ENCODE data around the gene VRK1. TPM values are rescaled to one million over a fixed set of nuclear protein-coding genes. Genes with fewer than 3 reads are reported as not detected.
A peak's percentile ranks its signal among the peaks of the same experiment; 100 is the strongest.
"Not testable (repeated sequence)": the region's sequence is repeated elsewhere in the genome, so short reads cannot be mapped to it uniquely, and the experiment has no call there.

The VRK1 gene
- total RNA-seq, 1 experiment from 2014 or later, result 69.8 TPM

DNA sequence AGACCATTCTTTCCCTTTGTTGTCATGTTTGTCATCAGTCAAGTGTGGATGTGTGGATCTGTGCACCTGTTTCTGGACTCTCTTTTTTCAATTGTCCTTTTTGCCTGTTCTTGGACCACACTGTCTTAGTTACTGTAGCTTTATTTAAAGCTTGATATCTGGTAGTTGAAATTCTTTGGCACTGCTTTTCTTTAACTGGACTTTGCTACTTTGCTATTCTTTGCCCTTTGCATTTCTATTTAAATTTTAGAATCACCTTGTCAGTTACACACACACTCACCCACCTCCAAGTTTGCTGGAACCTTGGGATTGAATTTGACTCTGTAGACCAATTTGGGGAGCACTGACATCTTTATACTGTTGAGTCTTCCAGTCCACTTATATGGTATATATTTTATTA is 61.5 kb downstream of the VRK1 start:
- H3K4me3 ChIP-seq (ENCODE audit: insufficient read depth, low read depth, low read length), result no peak overlapping the region

GRCh38 chr14:96861568-96862310 is 64.6 kb downstream of the VRK1 start:
- H3K4me3 ChIP-seq (ENCODE audit: insufficient read depth, low read depth, low read length), result no peak overlapping the region
- peak; percentile 52 for DNase-seq

More for the DNA sequence above, 61.5 kb downstream of the VRK1 start:
- Histone ChIP-seq H3K36me3 (replicated peaks; ENCODE audit: control insufficient read depth, insufficient read depth, low read length) (no peaks in the 10 kb centered on the region; the same call in 1 of the 2 replicates), H3K27me3 (ENCODE audit: control insufficient read depth, insufficient read depth, low read length) (no peaks in the 10 kb centered on the region)
- no peak for DNase-seq

DNA sequence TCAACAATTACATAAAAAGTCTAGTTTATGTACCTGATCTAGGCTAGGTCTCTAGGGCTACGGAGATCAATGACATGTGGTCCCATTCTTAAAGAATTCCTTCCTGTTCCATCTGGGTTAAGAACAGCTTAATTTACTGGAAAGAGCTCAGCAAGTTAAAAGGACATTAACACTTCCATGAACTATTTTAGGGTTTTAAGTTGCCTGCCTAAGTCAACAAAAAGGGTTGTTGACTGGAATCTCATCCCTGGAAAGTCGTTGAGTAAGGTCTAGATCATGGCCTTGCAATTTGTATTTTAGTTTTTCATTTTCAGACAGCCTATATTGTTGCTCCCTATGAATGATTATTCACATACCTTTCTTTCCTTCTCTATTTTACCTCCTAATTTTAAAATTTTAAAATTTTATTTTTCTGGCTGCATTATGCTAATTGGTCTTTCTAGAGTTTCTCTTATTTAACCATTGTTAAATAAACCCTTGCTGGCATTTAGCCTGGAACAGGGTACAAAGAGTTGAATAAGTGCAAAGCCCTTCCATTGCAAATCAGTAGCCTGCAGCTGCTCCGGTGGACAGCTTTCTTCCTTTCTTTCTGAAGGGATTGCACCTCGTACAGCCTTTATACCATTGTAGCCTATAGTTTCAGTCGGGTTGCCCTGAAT is 66.3 kb downstream of the VRK1 start:
- no peak for DNase-seq
- Histone ChIP-seq H3K4me3 (ENCODE audit: insufficient read depth, low read depth, low read length) (no peak overlapping the region), H3K27me3 (ENCODE audit: control insufficient read depth, insufficient read depth, low read length) (no peaks in the 10 kb centered on the region), H3K36me3 (replicated peaks; ENCODE audit: control insufficient read depth, insufficient read depth, low read length) (no peaks in the 10 kb centered on the region)

More at GRCh38 chr14:96861568-96862310, 64.6 kb downstream of the VRK1 start:
- Histone ChIP-seq H3K27me3 (ENCODE audit: control insufficient read depth, insufficient read depth, low read length) (no peaks in the 10 kb centered on the region), H3K36me3 (replicated peaks; ENCODE audit: control insufficient read depth, insufficient read depth, low read length) (no peaks in the 10 kb centered on the region)

- no peaks in the 10 kb centered on the region for H3K27me3 ChIP-seq (ENCODE audit: control insufficient read depth, insufficient read depth, low read length)
- no peak for DNase-seq
- no peaks in the 10 kb centered on the region for H3K36me3 ChIP-seq (replicated peaks; ENCODE audit: control insufficient read depth, insufficient read depth, low read length)
- H3K4me3 ChIP-seq (ENCODE audit: insufficient read depth, low read depth, low read length), result no peak overlapping the region
These were observed 66.8 kb downstream of the VRK1 start for GRCh38 chr14:96863986-96864330.

DNA sequence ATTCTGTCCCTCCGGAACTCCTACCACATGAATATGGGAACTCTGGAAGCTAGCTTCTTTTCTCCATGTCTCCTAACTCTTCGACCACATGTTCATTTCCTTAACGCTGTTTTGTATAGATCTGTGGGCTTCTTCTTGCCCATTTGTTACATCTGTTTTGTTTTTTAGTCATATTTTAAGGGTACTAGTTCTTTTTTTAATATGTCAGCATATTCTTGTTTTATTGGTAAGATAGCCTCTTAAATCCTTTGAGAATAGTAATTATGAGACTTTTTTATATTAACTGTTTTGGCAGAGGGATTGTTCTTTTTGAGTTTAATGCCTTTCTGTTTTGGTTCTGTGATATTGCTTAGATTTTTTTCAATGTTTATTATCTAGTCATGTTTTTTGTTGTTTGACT is 70.5 kb downstream of the VRK1 start:
- Histone ChIP-seq H3K4me3 (ENCODE audit: insufficient read depth, low read depth, low read length) (no peak overlapping the region), H3K27me3 (ENCODE audit: control insufficient read depth, insufficient read depth, low read length) (no peaks in the 10 kb centered on the region), H3K36me3 (replicated peaks; ENCODE audit: control insufficient read depth, insufficient read depth, low read length) (no peaks in the 10 kb centered on the region)
- DNase-seq, result no peak

DNA sequence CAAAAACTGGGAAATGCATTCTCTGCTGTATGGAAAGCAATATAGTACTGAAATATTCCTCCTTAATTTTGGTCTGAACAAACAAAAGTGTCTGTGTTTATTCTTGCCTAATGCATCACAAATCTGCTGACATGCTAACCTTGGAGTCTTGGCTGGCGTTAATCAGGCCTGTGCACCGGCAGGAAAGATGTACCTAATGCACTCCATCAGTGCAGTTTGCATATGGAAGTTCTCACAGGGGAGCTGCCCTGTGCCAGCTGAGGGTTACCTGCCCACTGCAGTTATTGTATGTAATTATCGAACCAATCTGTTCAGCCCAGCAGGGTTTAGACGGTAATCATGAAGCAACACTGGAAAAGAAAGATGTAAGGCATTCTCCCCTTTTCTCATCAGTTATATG is 76.9 kb downstream of the VRK1 start:
- no peak for DNase-seq
- Histone ChIP-seq H3K4me3 (ENCODE audit: insufficient read depth, low read depth, low read length) (no peak overlapping the region), H3K36me3 (replicated peaks; ENCODE audit: control insufficient read depth, insufficient read depth, low read length) (peaks cover 3% of the 10 kb centered on the region; the same call in 1 of the 2 replicates), H3K27me3 (ENCODE audit: control insufficient read depth, insufficient read depth, low read length) (no peaks in the 10 kb centered on the region)

DNA sequence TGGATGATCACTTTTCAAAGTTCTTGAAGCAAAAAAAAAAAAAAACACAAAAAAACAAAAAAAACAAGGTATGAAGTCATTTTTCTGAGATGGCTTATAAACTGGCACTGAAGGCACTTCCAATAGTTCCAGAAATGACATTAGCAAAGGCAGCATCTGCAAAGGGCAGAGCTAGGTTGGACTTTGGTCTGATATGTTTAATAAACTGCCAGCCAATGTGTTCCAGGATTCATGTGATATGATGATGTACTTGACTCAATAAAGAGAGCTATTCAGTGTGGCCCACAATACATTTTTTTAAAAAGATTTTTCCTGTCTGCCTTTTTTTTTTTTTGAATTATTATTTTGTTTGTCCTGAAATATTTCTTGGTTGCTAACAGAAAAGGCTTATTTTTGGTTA is 79.6 kb downstream of the VRK1 start:
- Histone ChIP-seq H3K36me3 (replicated peaks; ENCODE audit: control insufficient read depth, insufficient read depth, low read length) (peaks cover 3% of the 10 kb centered on the region; the same call in 1 of the 2 replicates), H3K27me3 (ENCODE audit: control insufficient read depth, insufficient read depth, low read length) (no peaks in the 10 kb centered on the region), H3K4me3 (ENCODE audit: insufficient read depth, low read depth, low read length) (no peak overlapping the region)
- DNase-seq, result no peak

DNA sequence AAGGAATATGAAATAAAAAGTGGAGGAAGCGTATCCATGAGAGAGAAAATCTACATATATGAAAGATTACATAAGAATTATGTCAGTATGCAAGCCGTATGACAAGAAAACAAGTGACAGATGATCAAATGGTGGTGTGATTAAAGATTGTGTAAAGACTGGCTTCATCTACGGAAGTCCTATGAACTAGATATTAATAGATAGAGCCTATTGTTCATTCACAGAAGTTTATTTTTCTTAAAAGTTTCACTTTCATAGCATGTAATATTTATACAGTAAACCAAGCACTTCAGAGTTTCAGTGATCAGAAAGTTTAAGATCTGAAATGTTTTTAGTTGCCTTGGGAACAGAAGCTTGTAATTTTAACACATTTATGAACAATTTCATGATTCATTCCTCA is 84.5 kb downstream of the VRK1 start:
- Histone ChIP-seq H3K27me3 (ENCODE audit: control insufficient read depth, insufficient read depth, low read length) (no peaks in the 10 kb centered on the region), H3K36me3 (replicated peaks; ENCODE audit: control insufficient read depth, insufficient read depth, low read length) (0 out of 2 replicates have a peak, but pooled peaks cover 1% of the 10 kb centered on the region), H3K4me3 (ENCODE audit: insufficient read depth, low read depth, low read length) (no peak overlapping the region)
- no peak for DNase-seq

- H3K27me3 ChIP-seq (ENCODE audit: control insufficient read depth, insufficient read depth, low read length); H3K36me3 ChIP-seq (replicated peaks; ENCODE audit: control insufficient read depth, insufficient read depth, low read length); H3K4me3 ChIP-seq (ENCODE audit: insufficient read depth, low read depth, low read length); DNase-seq: not testable (repeated sequence)
These were observed 86.8 kb downstream of the VRK1 start for GRCh38 chr14:96883974-96884373.

DNA sequence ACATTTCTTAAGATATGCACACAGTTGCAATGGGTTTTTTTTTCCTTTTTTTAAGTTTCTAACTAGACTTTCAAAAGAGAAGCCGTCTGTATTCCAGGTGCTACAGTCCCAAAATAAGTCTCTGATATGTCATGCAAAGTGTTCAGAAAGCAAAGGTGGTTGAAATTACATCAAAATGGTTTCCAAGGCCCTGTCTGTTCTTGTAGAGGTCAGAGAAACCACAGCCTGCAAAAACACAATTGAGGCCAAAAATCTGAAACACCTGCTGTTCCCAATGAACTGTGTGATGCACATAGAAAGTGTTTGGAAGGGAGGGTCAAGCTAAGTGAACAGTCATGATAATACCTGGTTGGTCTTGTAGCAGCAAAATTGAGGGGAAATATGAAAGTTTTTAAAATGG is 91.0 kb downstream of the VRK1 start:
- Histone ChIP-seq H3K27me3 (ENCODE audit: control insufficient read depth, insufficient read depth, low read length) (no peaks in the 10 kb centered on the region), H3K36me3 (replicated peaks; ENCODE audit: control insufficient read depth, insufficient read depth, low read length) (no peaks in the 10 kb centered on the region), H3K4me3 (ENCODE audit: insufficient read depth, low read depth, low read length) (no peak overlapping the region)
- no peak for DNase-seq

DNA sequence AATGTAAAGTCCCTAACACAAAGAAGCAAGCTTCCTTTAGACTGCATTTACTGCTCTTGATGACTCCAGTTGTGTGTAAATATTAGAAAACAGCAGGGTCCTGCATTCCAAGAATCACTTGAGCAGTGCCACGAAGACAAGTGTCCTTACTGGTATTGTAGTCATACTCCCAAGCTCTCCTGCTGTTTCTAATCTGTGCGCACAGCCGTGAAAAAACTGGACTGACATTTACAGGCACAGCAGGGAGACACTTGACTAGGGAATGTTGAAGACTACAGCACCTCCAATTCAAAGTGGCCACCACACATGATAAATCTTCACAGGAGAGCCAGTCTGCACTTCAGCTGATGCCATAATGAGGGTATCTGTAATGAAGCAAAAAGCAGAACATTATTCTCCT is 91.4 kb downstream of the VRK1 start:
- DNase-seq, result no peak
- no peaks in the 10 kb centered on the region for H3K27me3 ChIP-seq (ENCODE audit: control insufficient read depth, insufficient read depth, low read length)
- H3K4me3 ChIP-seq (ENCODE audit: insufficient read depth, low read depth, low read length), result no peak overlapping the region
- no peaks in the 10 kb centered on the region for H3K36me3 ChIP-seq (replicated peaks; ENCODE audit: control insufficient read depth, insufficient read depth, low read length)

GRCh38 chr14:96889091-96889490 is 91.9 kb downstream of the VRK1 start:
- Histone ChIP-seq H3K4me3 (ENCODE audit: insufficient read depth, low read depth, low read length) (no peak overlapping the region), H3K27me3 (ENCODE audit: control insufficient read depth, insufficient read depth, low read length) (no peaks in the 10 kb centered on the region), H3K36me3 (replicated peaks; ENCODE audit: control insufficient read depth, insufficient read depth, low read length) (no peaks in the 10 kb centered on the region)
- no peak for DNase-seq

DNA sequence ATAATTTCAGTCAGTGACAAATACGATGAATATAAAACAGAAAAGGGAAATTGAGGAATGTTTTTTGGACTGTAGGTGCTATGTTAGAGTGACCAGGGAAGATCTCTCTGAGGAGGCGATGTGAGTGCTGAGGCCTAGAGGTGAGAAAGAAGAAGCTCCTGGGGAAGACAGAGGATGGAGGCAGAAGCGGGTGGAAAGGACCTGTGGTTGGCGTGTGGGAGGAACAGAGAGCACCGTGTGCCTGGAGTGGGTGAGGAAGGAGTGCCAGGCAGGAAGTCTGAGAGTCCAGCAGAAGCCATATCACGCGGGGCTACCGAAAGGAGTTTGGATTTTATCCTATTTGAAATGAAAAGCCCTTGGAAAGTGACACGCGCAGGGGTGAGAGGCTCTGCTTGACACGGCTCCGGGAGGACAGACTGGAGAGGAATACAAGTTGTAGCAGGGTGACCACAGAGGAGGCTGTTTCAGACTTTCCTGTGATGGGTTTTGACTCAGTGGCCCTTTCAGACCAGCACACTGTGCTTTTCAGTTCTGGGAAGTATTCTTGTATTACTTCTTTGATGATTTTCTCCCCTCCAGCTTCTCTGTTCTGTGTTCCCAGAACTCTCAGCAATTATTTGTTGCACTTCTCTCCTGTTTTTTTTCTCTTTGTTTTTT is 96.9 kb downstream of the VRK1 start:
- no peaks in the 10 kb centered on the region for H3K27me3 ChIP-seq (ENCODE audit: control insufficient read depth, insufficient read depth, low read length)
- no peak overlapping the region for H3K4me3 ChIP-seq (ENCODE audit: insufficient read depth, low read depth, low read length)
- no peaks in the 10 kb centered on the region for H3K36me3 ChIP-seq (replicated peaks; ENCODE audit: control insufficient read depth, insufficient read depth, low read length)
- DNase-seq, result no peak

DNA sequence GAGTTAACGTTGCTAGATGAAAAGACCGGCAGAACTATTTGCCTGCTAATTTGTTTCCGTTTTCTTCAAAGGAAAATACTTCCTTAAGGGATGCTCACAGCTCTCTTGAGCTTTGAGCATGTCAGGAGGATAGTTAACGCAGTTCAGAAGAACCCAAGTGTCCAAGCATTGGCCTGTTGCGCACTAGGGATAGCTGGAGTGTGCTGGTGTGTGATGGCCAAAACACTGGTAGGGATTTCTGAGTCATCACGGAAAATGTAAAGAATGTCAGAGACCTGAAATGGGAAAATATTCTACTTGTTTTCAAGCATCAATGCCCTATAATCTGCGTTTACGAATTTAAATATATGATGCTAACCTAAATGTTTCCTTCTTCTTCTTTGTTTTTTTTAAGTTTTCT is 97.8 kb downstream of the VRK1 start:
- H3K4me3 ChIP-seq (ENCODE audit: insufficient read depth, low read depth, low read length), result no peak overlapping the region
- H3K27me3 ChIP-seq (ENCODE audit: control insufficient read depth, insufficient read depth, low read length), result no peaks in the 10 kb centered on the region
- no peaks in the 10 kb centered on the region for H3K36me3 ChIP-seq (replicated peaks; ENCODE audit: control insufficient read depth, insufficient read depth, low read length)
- DNase-seq, result no peak

DNA sequence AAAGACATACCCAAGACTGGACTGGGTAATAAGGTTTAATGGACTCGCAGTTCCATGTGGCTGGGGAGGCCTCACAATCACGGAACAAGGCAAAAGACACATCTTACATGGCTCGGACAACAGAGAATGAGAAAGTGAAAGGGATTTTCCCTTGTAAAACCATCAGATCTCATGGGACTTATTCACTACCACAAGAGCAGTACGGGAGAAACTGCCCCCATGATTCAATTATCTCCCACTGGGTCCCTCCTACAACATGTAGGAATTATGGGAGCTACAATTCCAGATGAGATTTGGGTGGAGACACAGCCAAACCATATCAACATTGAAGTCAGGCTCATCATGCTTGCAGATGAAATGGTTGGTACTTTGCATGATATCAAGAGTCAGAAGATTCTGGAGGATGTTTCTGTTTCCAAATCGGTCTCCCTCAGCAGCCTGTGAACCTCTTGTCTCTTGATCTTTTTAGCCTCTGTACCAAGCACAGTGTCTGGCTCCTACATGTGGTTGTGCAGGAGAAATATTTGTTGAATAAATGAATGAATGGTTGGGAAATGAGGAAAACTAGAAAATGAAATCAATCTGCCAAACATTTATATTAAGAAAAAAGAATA is 98.6 kb downstream of the VRK1 start:
- Histone ChIP-seq H3K27me3 (ENCODE audit: control insufficient read depth, insufficient read depth, low read length) (no peaks in the 10 kb centered on the region), H3K4me3 (ENCODE audit: insufficient read depth, low read depth, low read length) (no peak overlapping the region), H3K36me3 (replicated peaks; ENCODE audit: control insufficient read depth, insufficient read depth, low read length) (no peaks in the 10 kb centered on the region)
- DNase-seq, result no peak
